A549 (cell line): ENCODE measurements around the gene PSMB11.

Experiments
- CTCF ChIP-seq: fragments of >200 bp; sonication (Bioruptor Twin); formaldehyde crosslinking; IDR thresholded peaks from 3 replicates; pipeline ENCODE4 v1.5.1; 2016
- HOXB5 ChIP-seq: fragments of 250-450 bp; sonication (Bioruptor Pico); IDR thresholded peaks from 2 replicates; pipeline ENCODE4 v1.5.0; 2020; ENCODE audit warnings: mild to moderate bottlenecking, moderate library complexity
- JUNB ChIP-seq: fragments of >200 bp; sonication (Bioruptor Twin); formaldehyde crosslinking; IDR thresholded peaks from 2 replicates; pipeline ENCODE4 v1.6.1; 2016
- POLR2A ChIP-seq: IDR thresholded peaks from 2 replicates; pipeline ENCODE4 v1.6.1; 2012; ENCODE audit warnings: mild to moderate bottlenecking, low read length
- REST ChIP-seq: fragments of 200-600 bp; sonication (generic); IDR thresholded peaks from 2 replicates; pipeline ENCODE4 v1.6.1; 2016; ENCODE audit warnings: antibody characterized with exemption, mild to moderate bottlenecking, moderate library complexity
- RNF2 ChIP-seq: fragments of 200-600 bp; sonication (generic); IDR thresholded peaks from 2 replicates; pipeline ENCODE4 v1.6.1; 2016; ENCODE audit warnings: low read depth, mild to moderate bottlenecking, antibody characterized with exemption, moderate library complexity, borderline replicate concordance
- TP53 ChIP-seq: fragments of 250-450 bp; sonication (Bioruptor Pico); IDR thresholded peaks from 2 replicates; pipeline ENCODE4 v1.5.0; 2021; ENCODE audit warnings: mild to moderate bottlenecking, moderate library complexity
- TF ChIP-seq, protein P1 (sequence below): fragments of 450-650 bp; IDR thresholded peaks from 2 replicates; pipeline ENCODE4 v1.6.1; 2014; ENCODE audit warnings: antibody characterized with exemption

- TF ChIP-seq CTCF = no peak
- TF ChIP-seq RNF2 = no peak
- TF ChIP-seq REST = no peak
- no peak for TF ChIP-seq TP53 (CRISPR knock-in tag)
- TF ChIP-seq POLR2A = no peak
- no peak for TF ChIP-seq HOXB5
- TF ChIP-seq, protein P1, sequence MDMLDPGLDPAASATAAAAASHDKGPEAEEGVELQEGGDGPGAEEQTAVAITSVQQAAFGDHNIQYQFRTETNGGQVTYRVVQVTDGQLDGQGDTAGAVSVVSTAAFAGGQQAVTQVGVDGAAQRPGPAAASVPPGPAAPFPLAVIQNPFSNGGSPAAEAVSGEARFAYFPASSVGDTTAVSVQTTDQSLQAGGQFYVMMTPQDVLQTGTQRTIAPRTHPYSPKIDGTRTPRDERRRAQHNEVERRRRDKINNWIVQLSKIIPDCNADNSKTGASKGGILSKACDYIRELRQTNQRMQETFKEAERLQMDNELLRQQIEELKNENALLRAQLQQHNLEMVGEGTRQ = no peak
- TF ChIP-seq JUNB = no peak
Measured at GRCh38 chr14:23009483-23009938, 32.5 kb upstream of the PSMB11 start.
